ENCODE results near the gene JAZF1.
A peak's percentile ranks its signal among the peaks of the same experiment; 100 is the strongest.

The JAZF1 gene

GRCh38 chr7:28069388-28069787 is 111.2 kb downstream of the JAZF1 start:
- DNase-seq, result no peak

DNA sequence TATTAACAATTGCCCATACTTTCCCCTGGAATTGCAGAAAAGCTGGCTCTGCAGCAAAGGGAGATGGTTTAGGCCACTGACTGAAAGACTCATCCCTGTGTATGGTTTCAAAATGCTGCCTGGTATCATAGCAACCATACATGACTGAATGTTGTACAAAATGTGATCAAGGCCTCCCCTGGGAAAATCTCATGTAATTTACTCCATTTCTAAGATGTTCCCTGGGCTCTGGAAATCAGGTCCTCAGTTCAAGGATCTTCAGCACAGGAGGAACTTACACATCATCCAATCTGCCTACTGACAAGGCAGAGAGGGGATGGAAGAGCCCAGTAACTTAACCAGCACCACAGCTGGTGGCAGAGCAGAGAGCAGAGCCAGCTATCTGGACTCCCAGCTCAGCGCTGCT is 111.8 kb downstream of the JAZF1 start:
- peak; percentile 25 to 68 for DNase-seq

- DNase-seq, result no peak
Measured at GRCh38 chr7:28067171-28067570, 113.4 kb downstream of the JAZF1 start.

- DNase-seq, result no peak
Measured at GRCh38 chr7:28065721-28066285, 114.8 kb downstream of the JAZF1 start.

- no peak for DNase-seq
Measured at GRCh38 chr7:28065308-28065707, 115.3 kb downstream of the JAZF1 start.

DNA sequence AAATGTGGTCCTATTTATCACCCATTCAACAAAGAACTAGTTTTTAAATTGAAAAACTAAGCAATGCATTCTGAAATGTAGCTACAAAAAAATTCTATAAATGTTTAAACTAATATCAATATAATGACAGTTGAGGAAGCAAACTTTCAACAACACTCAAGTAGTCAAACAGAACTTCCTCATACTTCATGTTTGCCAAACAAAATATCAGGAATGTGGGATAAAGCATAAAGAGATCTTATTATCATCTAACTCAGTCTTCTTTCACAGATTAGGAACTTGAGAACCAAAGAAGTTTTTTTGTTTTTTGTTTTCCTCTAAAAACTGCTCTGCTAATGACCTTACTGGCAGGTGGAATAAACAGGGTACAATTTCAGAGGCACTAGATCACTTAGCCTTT is 116.2 kb downstream of the JAZF1 start:
- no peak for DNase-seq

GRCh38 chr7:28062197-28062991 is 118.2 kb downstream of the JAZF1 start:
- peak; percentile 62 to 70 for DNase-seq

DNA sequence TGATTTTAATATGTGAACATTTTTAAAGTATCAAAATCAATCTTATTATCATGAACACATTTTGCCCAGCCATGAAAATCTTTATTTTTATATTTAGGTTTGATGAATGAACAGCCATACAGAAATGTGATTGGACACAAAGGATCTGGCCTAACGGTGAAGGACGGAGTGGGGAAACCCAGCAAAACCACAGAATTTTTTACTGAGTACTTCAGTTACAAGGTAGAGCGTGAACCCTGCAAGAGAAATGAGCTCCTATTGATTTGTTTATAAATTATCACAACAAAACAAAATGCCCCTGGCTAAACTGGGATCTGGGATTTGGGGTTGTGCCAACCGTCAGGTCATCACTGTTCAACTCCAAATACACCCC is 118.8 kb downstream of the JAZF1 start:
- DNase-seq, result no peak

DNA sequence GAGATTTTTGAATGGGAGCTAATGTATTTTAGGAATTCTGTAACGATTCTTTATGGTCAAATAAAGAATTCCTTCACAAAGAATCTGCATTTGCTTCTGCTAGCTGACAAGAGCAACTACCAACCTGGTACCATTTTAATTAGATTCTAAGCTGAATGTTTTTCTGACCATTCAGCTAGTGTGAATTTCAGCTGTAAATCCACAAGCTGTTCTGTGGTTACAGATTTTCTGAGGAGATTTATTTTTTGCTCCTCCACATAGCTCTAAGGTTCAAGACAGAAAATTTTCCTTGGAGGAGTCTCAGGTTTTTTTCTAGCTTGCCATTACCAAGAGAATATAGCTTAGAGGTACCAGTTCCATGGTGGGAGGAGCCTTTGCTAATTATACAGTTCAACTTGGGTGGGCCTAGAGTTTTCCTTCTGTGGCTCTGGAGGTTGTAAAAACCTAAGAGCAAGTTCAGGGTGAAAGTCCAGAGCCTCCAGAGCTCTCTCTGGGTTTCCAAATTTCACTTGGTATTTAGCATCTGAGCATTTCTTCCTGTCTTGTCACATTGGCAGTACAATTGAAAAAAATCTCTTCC is 120.1 kb downstream of the JAZF1 start:
- DNase-seq, result no peak

GRCh38 chr7:28055161-28055544 is 125.4 kb downstream of the JAZF1 start:
- DNase-seq, result no peak

- no peak for DNase-seq
Measured at GRCh38 chr7:28054531-28055160, 125.9 kb downstream of the JAZF1 start.

DNA sequence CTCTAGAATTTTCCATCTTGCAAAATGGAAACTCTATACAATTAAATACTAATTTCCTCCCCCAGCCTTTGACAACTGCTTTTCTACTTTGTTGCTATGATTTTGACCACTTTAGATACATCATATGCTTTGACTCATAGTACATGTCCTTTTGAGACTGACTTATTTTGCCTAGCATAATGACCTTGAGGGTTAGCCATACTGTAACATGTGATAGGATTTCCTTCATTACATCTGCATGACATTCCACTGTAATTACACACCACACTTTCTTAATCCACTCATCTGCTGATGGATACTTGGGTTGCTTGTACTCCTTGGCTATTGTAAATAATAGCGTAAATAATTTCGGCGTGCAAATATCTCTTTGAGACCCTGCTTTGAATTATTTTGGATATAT is 127.7 kb downstream of the JAZF1 start:
- DNase-seq, result no peak

DNA sequence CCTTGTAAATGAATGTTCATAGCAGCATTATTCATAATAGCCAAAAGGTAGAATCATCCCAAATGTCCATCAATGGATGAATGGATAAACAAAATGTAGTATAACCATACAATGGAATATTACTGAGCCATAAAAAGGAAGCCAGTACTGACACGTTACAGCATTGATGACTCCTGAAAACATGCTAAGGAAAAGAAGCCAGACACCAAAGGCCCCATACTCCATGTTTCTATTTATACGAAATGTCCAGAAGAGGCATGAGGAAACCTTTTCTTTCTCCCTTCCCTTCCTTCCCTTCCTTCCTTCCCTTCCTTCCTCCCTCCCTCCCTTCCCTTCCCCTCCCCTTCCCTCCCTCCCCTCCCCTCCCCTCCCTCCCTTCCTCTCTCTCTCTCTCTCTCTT is 131.9 kb downstream of the JAZF1 start:
- DNase-seq, result no peak

- DNase-seq, result no peak
Measured at GRCh38 chr7:28046035-28046434, 134.6 kb downstream of the JAZF1 start.

GRCh38 chr7:28045592-28045991 is 135.0 kb downstream of the JAZF1 start:
- DNase-seq, result no peak

- no peak for DNase-seq
Measured at GRCh38 chr7:28044825-28045224, 135.8 kb downstream of the JAZF1 start.

- DNase-seq, result no peak
Measured at GRCh38 chr7:28042721-28043120, 137.9 kb downstream of the JAZF1 start.

GRCh38 chr7:28041508-28042314 is 138.9 kb downstream of the JAZF1 start:
- DNase-seq, result no peak

- DNase-seq, result no peak
Measured at GRCh38 chr7:28038175-28038797, 142.3 kb downstream of the JAZF1 start.

DNA sequence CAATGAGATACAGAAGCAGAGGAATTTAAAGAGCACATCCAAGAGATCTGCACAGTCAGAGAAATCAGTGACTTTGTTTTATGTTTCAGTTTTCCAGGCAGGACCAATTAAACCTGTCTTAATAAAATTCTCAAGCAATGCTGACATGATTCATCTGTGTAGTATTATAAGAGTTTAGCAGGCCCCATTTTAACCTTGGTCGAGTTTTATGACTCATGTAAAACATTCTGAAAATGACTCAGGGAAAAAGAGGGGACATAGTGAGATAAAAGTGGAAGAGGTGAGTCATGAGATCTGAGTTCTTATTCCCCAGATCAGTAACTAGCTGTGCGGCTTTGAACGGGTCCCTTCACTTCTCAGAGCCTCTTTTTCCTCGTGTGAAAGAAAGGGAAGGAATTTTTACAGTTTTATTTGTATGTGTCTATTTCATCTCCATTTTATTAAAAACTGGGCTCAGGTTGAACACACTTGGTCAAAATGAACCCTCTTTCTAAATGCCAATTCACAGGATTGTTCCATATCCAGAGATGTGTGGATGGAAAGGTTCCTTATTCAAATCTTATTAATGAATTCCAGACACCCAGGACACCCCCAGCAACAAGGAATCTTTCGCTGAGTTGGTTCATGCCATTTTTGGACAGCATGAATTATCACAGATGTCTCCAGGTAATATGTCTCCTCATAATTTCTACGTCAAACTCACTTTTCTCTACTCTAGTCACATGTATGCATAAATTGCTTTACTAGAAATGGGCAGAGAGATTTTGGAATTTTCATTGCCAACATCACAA is 143.2 kb downstream of the JAZF1 start:
- no peak for DNase-seq

GRCh38 chr7:28036696-28037095 is 143.9 kb downstream of the JAZF1 start:
- no peak for DNase-seq

DNA sequence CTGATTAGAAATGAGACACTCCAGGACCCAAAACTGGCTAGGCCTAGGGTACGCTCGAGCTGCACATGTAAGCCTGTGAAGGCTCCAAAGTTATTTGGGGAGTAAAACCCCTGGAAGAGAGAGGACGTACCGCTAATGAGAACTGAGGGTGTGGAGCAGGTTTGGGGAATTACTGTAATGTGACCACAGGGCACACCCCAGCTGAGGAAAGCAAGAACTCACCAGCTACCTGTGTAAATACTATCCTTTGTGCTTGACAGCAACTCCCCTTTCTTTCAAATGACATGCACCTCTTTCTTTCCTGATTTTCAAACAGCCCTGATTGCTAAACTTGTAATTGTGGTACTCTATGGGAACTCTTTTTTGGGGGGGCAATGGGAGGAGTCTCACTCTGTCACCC is 147.2 kb downstream of the JAZF1 start:
- DNase-seq, result no peak
